Nephron progenitor cell (in vitro differentiated cells): ENCODE measurements around the gene CAPN15.

Experiments used
- DNase-seq: peaks from one replicate; pipeline ENCODE4 v3.0.0; 2021
- H3K27ac Mint-ChIP-seq: 2 replicates; pipeline ENCODE4 v1.8.0; 2021; ENCODE audit warnings: mild to moderate bottlenecking, moderate library complexity, mixed read lengths
- H3K27me3 Mint-ChIP-seq: 2 replicates; pipeline ENCODE4 v1.8.0; 2021; ENCODE audit warnings: mild to moderate bottlenecking, low read depth, mixed read lengths; ENCODE audit not compliant: poor library complexity
- H3K36me3 Mint-ChIP-seq: 2 replicates; pipeline ENCODE4 v1.8.0; 2021; ENCODE audit warnings: low read depth, mixed read lengths
- H3K4me1 Mint-ChIP-seq: 2 replicates; pipeline ENCODE4 v1.8.0; 2021; ENCODE audit warnings: mixed read lengths
- H3K4me3 Mint-ChIP-seq: 2 replicates; pipeline ENCODE4 v1.8.0; 2021; ENCODE audit warnings: mild to moderate bottlenecking, moderate library complexity, mixed read lengths
- H3K9me3 Mint-ChIP-seq: 2 replicates; pipeline ENCODE4 v1.8.0; 2021; ENCODE audit warnings: mild to moderate bottlenecking, moderate library complexity, mixed read lengths
- TF ChIP-seq, protein P1 (sequence below): fragments of 200-600 bp; sonication (generic); IDR thresholded peaks from 2 replicates; pipeline ENCODE4 v1.5.0; 2021; ENCODE audit warnings: antibody characterized with exemption

Gene CAPN15

DNA sequence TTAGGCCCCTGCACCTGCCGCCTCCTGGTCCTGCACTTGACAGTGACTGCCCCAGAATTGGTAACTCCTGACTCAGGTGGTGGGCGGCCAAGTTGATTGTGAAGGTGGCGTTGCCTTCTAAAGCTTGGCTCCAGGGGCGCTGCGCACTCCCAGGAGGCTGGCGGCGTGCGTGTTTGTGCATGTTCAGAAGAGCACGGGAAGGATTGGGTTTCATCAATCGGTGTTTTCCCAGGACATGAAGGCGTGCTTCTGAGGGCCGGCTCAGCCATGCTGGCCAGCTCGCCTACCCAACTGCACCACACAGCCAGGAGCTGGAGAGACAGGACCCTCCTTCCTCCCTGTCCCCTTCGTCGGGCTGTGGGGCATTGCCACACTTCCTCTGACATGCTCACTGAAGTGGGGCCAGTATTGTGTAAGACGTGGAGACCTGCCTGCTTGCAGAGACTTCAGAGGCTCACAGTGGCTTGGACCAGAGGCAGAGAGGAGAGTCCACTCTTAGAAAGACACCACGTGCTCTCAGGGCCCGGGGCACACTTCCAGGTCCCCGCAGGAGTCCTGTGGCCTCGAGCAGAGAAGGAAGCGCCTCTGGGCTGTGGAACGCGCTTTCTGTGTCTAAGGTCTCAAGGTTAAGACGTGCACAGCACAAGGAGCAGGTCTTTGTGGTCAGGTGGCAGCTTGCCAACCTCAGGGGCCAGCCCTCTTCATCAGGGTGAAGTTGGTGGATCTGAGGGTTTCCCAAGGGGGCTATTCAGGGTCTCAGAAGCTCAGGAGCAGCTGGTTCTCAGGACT is 65.2 kb downstream of the CAPN15 start:
- Mint-ChIP-seq H3K27ac (no peak overlapping the region), H3K4me3 (peak overlapping the region; percentile 91), H3K4me1 (peaks cover 60% of the 10 kb centered on the region), H3K27me3 (peaks cover 3% of the 10 kb centered on the region), H3K9me3 (no peaks in the 10 kb centered on the region), H3K36me3 (peaks cover 22% of the 10 kb centered on the region)
- TF ChIP-seq, protein P1, sequence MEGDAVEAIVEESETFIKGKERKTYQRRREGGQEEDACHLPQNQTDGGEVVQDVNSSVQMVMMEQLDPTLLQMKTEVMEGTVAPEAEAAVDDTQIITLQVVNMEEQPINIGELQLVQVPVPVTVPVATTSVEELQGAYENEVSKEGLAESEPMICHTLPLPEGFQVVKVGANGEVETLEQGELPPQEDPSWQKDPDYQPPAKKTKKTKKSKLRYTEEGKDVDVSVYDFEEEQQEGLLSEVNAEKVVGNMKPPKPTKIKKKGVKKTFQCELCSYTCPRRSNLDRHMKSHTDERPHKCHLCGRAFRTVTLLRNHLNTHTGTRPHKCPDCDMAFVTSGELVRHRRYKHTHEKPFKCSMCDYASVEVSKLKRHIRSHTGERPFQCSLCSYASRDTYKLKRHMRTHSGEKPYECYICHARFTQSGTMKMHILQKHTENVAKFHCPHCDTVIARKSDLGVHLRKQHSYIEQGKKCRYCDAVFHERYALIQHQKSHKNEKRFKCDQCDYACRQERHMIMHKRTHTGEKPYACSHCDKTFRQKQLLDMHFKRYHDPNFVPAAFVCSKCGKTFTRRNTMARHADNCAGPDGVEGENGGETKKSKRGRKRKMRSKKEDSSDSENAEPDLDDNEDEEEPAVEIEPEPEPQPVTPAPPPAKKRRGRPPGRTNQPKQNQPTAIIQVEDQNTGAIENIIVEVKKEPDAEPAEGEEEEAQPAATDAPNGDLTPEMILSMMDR: no peak
- no peak for DNase-seq

DNA sequence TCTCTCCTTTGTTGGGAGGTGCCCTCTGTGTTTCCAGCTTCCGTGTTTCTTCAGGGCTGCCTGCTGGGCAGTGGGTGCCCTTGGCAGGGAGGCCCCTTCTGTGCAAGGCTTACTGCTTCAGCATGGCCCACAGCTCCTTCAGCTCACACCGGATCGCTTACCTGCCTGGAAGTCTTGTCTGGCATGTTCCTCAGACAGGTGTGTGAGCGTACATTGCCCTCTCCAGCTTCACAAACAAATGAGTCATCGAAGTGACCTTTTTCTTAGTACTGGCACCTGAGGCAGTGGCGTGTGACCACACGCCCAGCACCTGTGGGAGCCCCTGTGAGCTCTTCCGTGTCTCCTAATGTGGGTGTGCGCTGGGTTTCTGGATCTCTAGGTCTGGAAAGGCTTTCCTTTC is 65.9 kb downstream of the CAPN15 start:
- Mint-ChIP-seq H3K27ac (no peak overlapping the region), H3K36me3 (peaks cover 23% of the 10 kb centered on the region), H3K4me3 (peak overlapping the region; percentile 47), H3K4me1 (peaks cover 53% of the 10 kb centered on the region), H3K9me3 (no peaks in the 10 kb centered on the region), H3K27me3 (peaks cover 3% of the 10 kb centered on the region)
- DNase-seq: no peak
- TF ChIP-seq, protein P1: no peak

DNA sequence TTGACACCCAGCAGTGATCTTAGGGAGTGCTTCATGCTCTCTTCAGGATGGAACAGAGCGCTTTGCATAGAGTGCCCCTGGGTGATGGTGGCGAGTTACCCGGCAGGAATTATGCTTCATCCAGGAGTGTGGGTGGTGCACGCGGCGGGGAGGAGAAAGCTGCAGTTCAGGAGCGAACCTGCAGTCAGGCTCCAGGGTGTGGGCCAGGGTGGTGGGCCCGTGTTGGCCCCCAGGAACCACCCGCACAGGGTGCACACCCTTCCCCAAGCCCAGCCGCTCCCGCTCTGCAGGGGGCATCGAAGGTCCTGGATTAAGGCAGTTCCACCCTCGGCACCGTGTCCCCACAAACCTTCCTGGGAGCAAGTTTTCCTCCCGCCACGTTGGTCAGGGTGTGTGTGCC is 66.3 kb downstream of the CAPN15 start:
- H3K4me1 Mint-ChIP-seq: peaks cover 52% of the 10 kb centered on the region
- peaks cover 3% of the 10 kb centered on the region for H3K27me3 Mint-ChIP-seq
- H3K27ac Mint-ChIP-seq: no peak overlapping the region
- H3K9me3 Mint-ChIP-seq: no peaks in the 10 kb centered on the region
- DNase-seq: no peak
- H3K4me3 Mint-ChIP-seq: peak overlapping the region; percentile 47
- peaks cover 27% of the 10 kb centered on the region for H3K36me3 Mint-ChIP-seq
- TF ChIP-seq, protein P1: no peak

DNA sequence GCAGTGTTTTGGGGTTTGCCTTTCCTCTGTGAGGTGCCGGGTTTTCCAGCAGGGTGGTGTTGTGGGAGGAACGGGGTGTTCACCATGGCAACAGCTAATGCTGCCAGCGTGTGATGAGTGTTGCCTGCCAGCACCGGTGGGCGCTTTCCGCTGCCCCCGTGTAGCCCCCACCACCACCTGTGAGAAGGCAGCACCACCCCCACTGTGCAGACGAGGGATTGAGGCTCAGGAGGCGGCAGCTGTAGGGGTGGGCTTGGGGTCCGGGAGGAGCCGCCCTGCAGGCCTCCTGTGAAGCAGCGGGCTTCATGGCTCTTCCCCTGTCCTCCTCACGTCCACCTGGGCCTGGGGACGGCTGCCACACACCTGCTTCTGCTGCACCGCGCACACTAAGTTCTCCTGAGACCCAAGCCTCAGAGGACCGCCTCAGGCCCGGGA is 67.6 kb downstream of the CAPN15 start:
- H3K36me3 Mint-ChIP-seq: peaks cover 35% of the 10 kb centered on the region
- no peak overlapping the region for H3K4me3 Mint-ChIP-seq
- H3K27ac Mint-ChIP-seq: peak overlapping the region; percentile 90
- no peaks in the 10 kb centered on the region for H3K9me3 Mint-ChIP-seq
- peaks cover 52% of the 10 kb centered on the region for H3K4me1 Mint-ChIP-seq
- DNase-seq: no peak
- H3K27me3 Mint-ChIP-seq: peaks cover 3% of the 10 kb centered on the region
- TF ChIP-seq, protein P1: no peak

DNA sequence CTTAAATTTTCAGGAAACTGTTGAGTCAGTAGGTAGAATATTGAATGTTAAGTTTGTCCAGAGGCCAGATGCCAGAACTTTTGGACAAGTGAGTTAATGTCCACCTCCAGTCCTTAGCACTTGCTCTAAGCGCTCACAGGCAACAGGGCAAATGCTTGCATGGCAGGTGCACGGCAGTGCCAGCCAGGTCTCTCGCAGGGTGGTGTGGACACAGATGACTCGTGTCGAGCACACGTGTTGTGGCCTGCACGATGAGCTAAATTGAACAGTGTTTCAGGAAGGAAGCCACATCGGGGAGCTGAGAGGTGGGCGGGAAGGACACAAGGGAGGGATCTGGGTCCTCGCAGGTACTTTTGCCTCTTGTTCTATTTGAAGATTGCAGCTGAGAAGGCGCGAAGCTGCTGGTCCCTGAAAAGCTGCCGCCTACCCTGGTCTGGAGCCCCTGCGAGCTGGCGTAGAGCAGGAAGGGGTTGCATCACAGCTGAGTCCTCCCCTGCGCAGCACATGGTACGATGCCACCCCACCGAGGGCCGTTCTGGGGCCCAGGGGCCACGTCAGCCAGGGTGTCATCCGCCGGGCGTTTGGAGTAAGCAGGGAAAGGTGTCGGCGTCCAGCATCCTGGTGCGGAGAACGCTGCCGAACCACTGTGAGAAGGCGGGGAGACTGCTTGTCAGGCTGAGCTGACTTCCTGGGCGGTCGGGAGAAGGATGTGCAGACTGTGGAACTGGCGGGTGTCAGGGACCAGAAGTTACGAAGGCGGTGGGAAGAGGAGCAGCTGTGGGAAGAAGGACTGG is 68.6 kb downstream of the CAPN15 start:
- H3K36me3 Mint-ChIP-seq: peaks cover 43% of the 10 kb centered on the region
- peak overlapping the region; percentile 77 for H3K27ac Mint-ChIP-seq
- H3K27me3 Mint-ChIP-seq: peaks cover 3% of the 10 kb centered on the region
- H3K9me3 Mint-ChIP-seq: no peaks in the 10 kb centered on the region
- TF ChIP-seq, protein P1: no peak
- peaks cover 50% of the 10 kb centered on the region for H3K4me1 Mint-ChIP-seq
- DNase-seq: no peak
- no peak overlapping the region for H3K4me3 Mint-ChIP-seq
